HEK293 (cell line): Measurements from ENCODE around the gene SERPINB11.
"Not testable (repeated sequence)": the region's sequence is repeated elsewhere in the genome, so short reads cannot be mapped to it uniquely, and the experiment has no call there.

Source experiments
- CTCF ChIP-seq: fragments of 450-650 bp; formaldehyde crosslinking; IDR thresholded peaks from 2 replicates; pipeline ENCODE4 v1.5.1; 2016; ENCODE audit warnings: missing biosample characterization, missing genetic modification characterization
- GLI2 ChIP-seq: fragments of 450-650 bp; formaldehyde crosslinking; IDR thresholded peaks from 2 replicates; pipeline ENCODE4; 2017; ENCODE audit warnings: missing biosample characterization, missing genetic modification characterization, low read depth, borderline replicate concordance
- HOXD13 ChIP-seq: sonication (generic); formaldehyde crosslinking; IDR thresholded peaks from 2 replicates; pipeline ENCODE4 v1.8.0; 2022; ENCODE audit warnings: missing genetic modification reagents, borderline replicate concordance
- KLF16 ChIP-seq: fragments of 450-650 bp; formaldehyde crosslinking; IDR thresholded peaks from 2 replicates; pipeline ENCODE4 v1.5.1; 2017; ENCODE audit warnings: missing biosample characterization, missing genetic modification characterization
- REPIN1 ChIP-seq: fragments of 450-650 bp; formaldehyde crosslinking; IDR thresholded peaks from 2 replicates; pipeline ENCODE4 v1.5.1; 2017; ENCODE audit warnings: missing biosample characterization, missing genetic modification characterization, low read depth
- TRIM28 ChIP-seq: IDR thresholded peaks from 2 replicates; pipeline ENCODE4 v1.6.1; 2011; ENCODE audit warnings: low read length, control low read depth, borderline replicate concordance
- TSHZ1 ChIP-seq: fragments of 450-650 bp; formaldehyde crosslinking; IDR thresholded peaks from 2 replicates; pipeline ENCODE4 v1.5.1; 2016; ENCODE audit warnings: missing biosample characterization, missing genetic modification characterization, borderline replicate concordance
- ZBTB7A ChIP-seq: fragments of 450-650 bp; formaldehyde crosslinking; IDR thresholded peaks from 2 replicates; pipeline ENCODE4 v1.5.1; 2016; ENCODE audit warnings: low read depth, missing biosample characterization, missing genetic modification characterization
- ZNF354C ChIP-seq: fragments of 450-650 bp; formaldehyde crosslinking; IDR thresholded peaks from 2 replicates; pipeline ENCODE4 v1.5.1; 2016; ENCODE audit warnings: missing biosample characterization, missing genetic modification characterization, low read depth, borderline replicate concordance
- ZNF510 ChIP-seq: fragments of 450-650 bp; formaldehyde crosslinking; IDR thresholded peaks from 2 replicates; pipeline ENCODE4 v1.5.1; 2018; ENCODE audit warnings: mild to moderate bottlenecking, missing genetic modification characterization, missing biosample characterization; ENCODE audit not compliant: insufficient replicate concordance
- ZNF530 ChIP-seq: fragments of 450-650 bp; formaldehyde crosslinking; IDR thresholded peaks from 2 replicates; pipeline ENCODE4 v1.5.1; 2016; ENCODE audit warnings: low read depth, missing biosample characterization, missing genetic modification characterization
- ZSCAN18 ChIP-seq: fragments of 450-650 bp; formaldehyde crosslinking; IDR thresholded peaks from 2 replicates; pipeline ENCODE4 v1.5.1; 2016; ENCODE audit warnings: missing biosample characterization, missing genetic modification characterization
- TF ChIP-seq, protein P1 (sequence below): fragments of 450-650 bp; formaldehyde crosslinking; IDR thresholded peaks from 2 replicates; pipeline ENCODE4 v1.5.1; 2016; ENCODE audit warnings: missing biosample characterization, missing genetic modification characterization
- TF ChIP-seq, protein P2 (sequence below): sonication (generic); formaldehyde crosslinking; IDR thresholded peaks from 2 replicates; pipeline ENCODE4 v1.8.1; 2022; ENCODE audit warnings: mild to moderate bottlenecking, moderate library complexity, missing genetic modification reagents

DNA sequence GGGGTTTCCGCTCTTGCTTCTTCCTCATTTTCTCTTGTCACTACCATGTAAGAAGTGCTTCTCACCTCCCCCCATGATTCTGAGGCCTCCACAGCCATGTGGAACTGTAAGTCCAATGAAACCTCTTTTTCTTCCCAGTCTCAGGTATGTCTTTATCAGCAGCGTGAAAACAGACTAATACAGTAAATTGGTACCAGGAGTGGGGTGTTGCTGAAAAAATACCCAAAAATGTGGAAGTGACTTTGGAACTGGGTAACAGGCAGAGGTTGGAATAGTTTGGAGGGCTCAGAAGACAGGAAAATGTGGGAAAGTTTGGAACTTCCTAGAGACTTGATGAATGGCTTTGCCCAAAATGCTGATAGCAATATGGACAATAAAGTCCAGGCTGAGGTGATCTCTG, 57.0 kb downstream of the SERPINB11 start:
- not testable (repeated sequence) for TF ChIP-seq TSHZ1 (tag by site-specific recombination); CTCF (tag by site-specific recombination); TRIM28; GLI2; HOXD13 (CRISPR knock-in tag); ZNF510 (tag by site-specific recombination); ZNF530 (tag by site-specific recombination); REPIN1; ZSCAN18 (tag by site-specific recombination); ZNF354C (tag by site-specific recombination); ZBTB7A (tag by site-specific recombination); KLF16 (tag by site-specific recombination)
- TF ChIP-seq, protein P1, sequence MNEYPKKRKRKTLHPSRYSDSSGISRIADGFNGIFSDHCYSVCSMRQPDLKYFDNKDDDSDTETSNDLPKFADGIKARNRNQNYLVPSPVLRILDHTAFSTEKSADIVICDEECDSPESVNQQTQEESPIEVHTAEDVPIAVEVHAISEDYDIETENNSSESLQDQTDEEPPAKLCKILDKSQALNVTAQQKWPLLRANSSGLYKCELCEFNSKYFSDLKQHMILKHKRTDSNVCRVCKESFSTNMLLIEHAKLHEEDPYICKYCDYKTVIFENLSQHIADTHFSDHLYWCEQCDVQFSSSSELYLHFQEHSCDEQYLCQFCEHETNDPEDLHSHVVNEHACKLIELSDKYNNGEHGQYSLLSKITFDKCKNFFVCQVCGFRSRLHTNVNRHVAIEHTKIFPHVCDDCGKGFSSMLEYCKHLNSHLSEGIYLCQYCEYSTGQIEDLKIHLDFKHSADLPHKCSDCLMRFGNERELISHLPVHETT, result not testable (repeated sequence)
- TF ChIP-seq, protein P2, sequence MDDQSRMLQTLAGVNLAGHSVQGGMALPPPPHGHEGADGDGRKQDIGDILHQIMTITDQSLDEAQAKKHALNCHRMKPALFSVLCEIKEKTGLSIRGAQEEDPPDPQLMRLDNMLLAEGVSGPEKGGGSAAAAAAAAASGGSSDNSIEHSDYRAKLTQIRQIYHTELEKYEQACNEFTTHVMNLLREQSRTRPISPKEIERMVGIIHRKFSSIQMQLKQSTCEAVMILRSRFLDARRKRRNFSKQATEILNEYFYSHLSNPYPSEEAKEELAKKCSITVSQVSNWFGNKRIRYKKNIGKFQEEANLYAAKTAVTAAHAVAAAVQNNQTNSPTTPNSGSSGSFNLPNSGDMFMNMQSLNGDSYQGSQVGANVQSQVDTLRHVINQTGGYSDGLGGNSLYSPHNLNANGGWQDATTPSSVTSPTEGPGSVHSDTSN (CRISPR knock-in tag), result not testable (repeated sequence)
